ENCODE measurements around the gene APIP.

The APIP gene, protein sequence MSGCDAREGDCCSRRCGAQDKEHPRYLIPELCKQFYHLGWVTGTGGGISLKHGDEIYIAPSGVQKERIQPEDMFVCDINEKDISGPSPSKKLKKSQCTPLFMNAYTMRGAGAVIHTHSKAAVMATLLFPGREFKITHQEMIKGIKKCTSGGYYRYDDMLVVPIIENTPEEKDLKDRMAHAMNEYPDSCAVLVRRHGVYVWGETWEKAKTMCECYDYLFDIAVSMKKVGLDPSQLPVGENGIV

DNA sequence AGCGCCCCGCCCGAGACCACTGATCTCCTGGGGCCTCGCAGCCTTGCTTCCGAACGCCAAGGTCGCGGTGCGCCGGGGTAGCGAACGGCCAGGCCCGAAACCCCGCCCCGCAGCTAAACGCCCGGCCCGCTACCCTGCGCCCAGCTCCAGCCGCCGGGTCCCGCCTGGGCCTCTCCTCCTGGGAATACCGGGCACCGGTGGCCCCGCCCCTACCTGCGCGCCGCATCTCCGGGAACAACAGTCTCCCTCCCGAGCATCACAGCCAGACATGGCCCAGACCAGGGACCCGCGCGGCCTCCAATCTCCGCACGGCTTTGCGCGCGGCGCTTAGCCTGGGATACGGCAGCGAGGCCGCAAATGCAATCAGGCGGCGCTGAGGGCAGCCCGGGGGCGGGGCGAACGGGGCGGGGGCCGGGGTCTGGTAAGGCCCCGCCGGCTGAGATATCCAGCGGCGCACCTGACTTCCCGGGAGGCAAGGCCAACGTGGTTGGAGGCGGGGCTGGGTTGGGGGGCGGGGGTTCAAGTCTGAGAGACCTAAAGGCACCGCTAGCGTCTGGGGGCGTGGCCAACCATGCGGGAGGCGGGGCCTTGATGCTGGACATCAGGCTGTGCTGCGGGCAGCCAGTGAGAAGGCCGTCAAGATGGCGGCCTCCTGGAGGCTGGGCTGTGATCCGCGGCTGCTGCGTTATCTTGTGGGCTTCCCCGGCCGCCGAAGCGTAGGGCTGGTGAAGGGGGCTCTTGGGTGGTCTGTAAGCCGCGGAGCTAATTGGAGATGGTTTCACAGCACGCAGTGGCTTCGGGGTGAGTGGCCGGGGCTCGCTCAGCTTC lies at the start of gene APIP, which contains the start of gene PDHX:
TSS of gene APIP (minus strand) at position 365 of the 828 bp plus-strand sequence. CDS start at position 270, 95 bp downstream.
TSS of gene PDHX (plus strand) at position 604 of the 828 bp plus-strand sequence. CDS start at position 642, 38 bp downstream.
- in situ Hi-C loops (cut with HindIII; ENCODE audit: low sequenced_read_pairs): no loop called here

DNA sequence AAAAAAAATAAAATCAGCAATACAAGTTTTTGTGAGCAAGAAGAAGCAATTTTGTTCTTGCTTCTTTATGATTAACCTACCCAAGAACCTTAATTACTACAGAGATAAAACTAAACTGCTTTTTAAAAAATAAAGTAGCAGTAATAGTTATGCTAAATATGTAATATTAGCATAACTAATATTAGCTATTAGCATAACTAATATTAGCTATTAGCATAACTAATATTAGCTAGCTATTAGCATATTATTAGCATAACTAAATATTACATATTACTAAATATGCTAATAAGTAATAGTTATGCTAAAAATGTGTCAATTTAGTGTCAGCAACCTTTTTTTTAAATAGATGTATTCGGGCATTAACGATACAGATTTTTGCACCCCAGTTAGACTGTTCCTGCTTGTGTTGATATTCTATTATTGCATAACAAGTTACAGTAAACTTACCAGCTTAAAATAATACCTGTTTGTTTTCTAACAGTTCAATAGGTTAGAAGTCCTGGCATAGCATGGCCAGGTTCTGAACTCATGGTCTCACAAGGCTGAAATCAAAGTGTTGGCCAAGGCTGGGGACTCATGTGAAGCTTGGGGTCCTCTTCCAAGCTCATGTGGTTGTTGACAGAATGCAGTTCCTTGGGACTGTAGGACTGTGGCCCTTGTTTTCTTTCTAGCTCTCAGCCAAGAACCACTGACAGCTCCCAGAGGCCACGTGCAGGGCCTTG lies 48.6 kb upstream of the APIP start:
- in situ Hi-C loops (cut with HindIII; ENCODE audit: low sequenced_read_pairs): no loop called here

DNA sequence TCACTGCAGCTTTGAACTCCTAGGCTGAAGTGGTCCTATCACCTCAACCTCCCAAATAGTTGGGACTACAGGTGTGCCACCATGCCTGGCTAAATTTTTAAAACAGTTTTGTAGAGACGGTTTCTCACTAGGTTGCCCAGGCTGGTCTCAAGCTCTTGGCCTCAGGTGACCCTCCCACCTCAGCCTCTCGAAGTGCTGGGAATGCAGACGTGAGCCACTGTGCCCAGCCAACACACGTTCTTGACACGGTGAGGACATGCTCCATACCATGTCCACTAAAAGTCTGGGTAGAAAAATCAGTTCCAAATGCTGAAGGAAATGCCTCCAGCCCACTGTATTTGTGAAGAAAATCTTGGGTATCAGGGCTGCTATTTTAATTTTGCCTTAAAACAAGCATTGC lies 47.2 kb upstream of the APIP start:
- in situ Hi-C loops (cut with HindIII; ENCODE audit: low sequenced_read_pairs): no loop called here

DNA sequence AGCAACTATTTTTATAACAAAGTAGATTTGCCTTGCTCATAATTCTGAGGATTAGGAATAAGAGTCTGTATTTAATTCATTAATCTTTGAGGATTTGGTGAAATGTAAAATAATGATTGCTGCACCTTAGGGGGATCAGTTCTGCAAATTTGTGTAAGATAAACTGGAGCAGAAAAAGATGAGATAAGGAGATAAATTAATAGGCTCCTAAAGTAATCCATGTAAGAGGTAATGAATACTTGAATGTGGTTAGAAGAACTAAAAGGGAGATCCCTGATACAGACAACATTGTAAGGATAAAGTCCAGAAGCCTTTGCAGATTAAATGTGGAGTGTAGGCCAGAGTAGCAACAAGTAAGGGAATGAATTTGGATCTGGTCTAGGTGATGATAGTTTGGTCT lies 45.9 kb upstream of the APIP start:
- in situ Hi-C loops (cut with HindIII; ENCODE audit: low sequenced_read_pairs): no loop called here

DNA sequence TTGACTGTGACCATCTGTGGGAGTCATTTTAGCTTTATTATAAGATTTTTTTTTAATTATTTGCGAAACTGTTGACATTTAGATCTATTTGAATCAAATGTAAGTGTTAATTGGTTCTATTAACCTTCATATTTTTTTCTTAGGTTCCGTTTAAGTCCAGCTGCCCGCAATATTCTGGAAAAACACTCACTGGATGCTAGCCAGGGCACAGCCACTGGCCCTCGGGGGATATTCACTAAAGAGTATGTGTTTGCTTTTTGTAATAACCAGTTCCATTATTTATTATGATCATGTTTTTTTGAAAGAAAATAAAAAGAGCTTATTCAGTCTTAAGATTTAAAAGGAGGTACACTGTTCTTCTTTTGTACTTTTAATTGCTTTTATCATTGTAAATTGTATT lies 44.1 kb upstream of the APIP start:
- in situ Hi-C loops (cut with HindIII; ENCODE audit: low sequenced_read_pairs): no loop called here

DNA sequence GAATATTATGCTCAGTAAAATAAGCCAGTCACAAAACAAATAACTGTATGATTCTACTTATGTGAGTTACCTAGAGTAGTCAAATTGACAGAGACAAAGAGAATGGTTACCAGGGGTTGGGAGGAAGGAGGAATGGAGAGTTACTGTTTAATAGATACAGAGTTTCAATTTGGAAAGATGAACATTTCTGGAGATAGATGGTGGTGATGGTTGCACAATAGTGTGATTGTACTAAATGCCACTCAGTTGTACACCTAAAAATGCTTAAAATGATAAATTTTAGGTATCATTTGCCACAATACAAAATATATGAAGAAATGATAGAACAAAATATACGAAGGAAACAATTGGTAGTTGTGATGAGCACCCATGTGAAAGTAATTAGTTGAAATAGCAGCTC lies 43.6 kb upstream of the APIP start:
- in situ Hi-C loops (cut with HindIII; ENCODE audit: low sequenced_read_pairs): no loop called here

DNA sequence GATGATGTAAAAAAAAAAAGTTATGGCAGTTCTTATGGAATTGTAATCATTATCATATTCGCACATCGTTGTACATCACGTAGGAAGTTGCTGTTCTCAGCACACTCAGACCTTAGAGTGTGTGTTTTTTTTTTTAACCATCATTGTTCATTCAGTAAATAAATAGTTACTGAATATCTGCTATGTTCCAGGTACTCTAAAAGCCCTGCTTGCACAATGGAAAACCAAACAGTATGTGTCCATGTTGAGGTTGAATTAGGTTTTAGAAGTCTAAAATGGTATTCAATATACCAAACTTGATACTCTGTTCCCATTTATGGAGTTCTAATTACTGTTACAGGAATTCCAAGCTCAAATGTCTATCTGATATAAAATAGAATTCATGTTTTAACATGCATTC lies 41.4 kb upstream of the APIP start:
- in situ Hi-C loops (cut with HindIII; ENCODE audit: low sequenced_read_pairs): no loop called here

DNA sequence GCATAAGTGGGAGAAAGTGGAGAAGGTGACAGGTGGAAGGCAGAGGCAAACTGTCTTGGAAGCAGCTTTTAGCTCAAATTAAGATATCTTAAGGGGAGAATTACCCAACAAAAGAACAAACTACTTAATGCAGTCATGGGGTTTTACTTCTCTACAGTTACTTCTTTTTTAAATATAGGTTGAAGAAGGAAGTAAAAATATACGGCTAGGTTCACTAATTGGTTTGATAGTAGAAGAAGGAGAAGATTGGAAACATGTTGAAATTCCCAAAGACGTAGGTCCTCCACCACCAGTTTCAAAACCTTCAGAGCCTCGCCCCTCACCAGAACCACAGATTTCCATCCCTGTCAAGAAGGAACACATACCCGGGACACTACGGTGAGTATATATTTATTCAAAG lies 41.0 kb upstream of the APIP start:
- in situ Hi-C loops (cut with HindIII; ENCODE audit: low sequenced_read_pairs): no loop called here

DNA sequence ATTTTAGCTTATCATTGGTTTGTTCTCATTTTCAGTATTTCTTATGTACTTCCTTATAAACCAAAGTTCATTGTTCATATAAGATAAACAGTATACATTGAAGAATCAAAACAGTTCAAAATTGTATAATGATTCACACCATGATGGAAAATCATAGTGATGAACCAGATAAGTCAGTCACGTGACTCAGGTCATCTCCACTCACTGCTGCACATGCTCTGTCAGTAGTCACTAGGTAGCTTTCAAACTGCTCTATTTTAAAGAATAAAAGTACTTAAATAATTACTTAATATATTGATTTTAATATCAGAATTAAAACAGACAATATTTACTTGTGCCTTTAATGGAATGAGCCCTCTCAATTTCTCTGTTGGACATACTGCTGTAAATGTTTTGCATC lies 37.8 kb upstream of the APIP start:
- in situ Hi-C loops (cut with HindIII; ENCODE audit: low sequenced_read_pairs): no loop called here

DNA sequence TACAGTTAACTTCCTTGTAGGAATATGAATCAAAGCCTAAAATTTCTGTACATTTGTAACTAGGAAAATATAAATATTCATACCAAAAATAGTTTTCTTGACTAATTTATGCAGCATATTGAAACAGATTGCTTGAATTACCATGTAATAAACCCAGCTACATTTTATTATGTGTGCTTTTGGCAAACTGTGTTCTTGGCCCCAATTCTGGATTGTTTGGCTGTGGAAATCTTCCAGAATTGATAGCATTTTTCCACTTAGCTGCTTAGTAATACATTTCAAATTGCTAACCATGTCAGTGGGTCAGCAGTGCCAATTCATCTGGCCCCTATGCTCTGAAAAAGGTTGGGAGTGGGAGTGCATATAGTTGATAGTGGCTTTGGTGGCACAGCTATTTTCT lies 32.5 kb upstream of the APIP start:
- in situ Hi-C loops (cut with HindIII; ENCODE audit: low sequenced_read_pairs): no loop called here

DNA sequence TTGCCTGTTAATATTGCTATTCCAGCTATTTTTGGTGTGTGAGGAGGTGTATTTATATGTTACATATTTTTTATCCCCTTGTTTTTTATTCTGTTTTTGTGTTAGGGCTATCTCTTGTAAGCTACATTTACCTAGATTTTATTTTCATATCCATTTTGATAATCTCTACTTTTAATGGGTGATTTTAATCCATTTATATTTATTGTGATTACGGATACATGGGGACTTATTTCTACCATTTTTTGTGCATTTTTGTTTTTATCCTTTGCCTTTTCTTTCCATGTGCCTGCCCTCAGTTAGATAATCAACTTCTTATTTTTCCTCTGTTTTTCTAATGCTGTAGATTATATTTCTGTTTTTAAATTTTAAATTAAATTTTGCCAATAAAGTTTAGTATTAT lies 28.5 kb upstream of the APIP start:
- in situ Hi-C loops (cut with HindIII; ENCODE audit: low sequenced_read_pairs): no loop called here

DNA sequence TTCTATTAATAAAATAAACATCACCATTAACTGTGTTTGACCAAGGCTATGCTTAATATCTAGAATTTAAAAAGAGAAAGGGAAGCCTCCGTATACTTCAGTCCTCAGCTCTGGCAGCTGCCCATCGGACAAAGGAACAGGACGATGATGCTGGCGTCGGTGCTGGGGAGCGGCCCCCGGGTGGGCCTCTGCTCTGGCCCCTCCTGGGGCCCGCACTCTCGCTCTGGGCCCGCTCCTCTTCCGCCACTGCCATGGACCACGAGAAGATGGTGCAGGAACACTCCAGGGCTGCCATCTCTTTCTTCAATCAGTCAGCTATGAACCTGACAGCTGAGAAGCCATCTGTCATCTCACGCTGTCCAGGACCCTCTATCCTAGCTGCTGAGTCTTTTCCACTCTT lies 25.5 kb upstream of the APIP start:
- in situ Hi-C loops (cut with HindIII; ENCODE audit: low sequenced_read_pairs): no loop called here

DNA sequence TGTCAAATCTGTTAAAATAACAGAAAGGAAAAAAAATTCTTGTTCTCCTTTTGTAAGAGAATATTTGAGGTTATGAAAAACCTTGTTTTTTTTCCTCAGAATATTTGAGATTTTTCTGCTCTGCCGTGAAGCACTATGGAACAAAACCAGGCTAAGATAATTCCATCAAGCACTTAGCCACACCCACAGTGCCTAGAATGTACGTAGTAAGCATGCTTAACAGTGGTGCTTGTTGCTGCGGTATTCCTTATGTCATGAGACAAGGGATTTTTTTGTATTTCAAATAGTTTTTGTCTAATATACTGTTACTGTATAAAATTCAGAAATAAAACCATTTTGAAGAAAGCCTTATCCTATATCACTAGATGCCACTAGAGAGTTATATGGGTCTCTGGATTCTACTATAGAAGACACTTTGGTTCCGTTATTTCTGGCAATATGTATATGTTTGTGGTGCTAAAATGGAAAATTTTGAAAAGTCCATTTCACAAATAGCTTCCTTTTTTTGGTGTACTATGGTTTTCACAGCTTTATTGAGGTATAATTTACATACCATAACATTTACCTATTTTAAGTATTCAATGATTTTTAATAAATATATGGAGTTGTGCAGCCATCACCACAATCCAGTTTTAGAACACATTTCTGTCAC lies 24.0 kb upstream of the APIP start:
- in situ Hi-C loops (cut with HindIII; ENCODE audit: low sequenced_read_pairs): no loop called here

DNA sequence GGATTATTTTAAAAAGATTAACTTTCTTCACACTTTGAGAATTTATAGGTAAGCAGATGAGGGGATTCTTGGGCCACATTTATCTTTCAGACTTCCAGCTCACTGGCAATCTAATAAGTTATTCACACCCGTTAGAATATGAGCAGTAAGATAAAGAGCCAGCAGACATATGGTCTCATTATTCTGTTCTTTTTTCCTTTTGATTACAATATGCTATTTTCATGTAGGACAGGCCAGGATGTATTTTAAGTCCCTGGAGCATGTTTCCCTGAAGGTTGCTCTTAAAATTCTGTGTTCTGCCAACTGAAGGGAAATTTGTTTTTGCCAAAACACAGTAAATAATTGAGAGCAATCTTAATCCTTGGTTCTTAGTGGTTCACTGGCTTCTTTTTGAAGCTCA lies 22.4 kb upstream of the APIP start:
- in situ Hi-C loops (cut with HindIII; ENCODE audit: low sequenced_read_pairs): no loop called here

DNA sequence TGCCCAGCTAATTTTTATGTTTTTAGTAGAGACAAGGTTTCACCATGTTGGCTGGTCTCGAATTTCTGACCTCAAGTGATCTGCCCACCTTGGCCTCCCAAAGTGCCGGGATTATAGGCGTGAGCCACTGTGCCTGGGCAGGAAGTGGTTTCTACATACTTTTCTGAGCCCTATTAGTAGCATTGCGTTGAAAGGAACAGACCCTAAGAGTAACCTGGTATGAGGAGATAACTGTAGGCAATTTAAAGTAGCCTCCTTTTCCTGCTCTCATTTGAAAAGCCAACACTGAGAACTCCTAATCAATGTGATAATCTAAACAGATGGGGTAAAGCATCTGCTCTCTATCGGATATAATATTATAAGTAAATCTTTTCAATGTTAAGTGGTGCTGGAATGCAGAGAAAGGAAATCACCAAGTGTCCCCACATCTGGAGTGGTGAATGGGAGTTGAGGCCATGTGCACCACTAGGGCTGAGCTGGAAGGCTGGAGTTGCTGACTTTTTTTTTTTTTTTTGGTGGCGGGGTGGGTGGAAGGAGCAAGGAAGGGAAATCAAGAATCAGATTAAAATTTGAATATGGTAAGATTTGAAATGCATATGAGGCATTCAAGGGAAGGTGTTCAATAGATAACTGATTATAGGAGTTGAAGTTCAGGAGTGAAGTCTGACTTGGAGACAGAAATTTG lies 20.9 kb upstream of the APIP start:
- in situ Hi-C loops (cut with HindIII; ENCODE audit: low sequenced_read_pairs): no loop called here

DNA sequence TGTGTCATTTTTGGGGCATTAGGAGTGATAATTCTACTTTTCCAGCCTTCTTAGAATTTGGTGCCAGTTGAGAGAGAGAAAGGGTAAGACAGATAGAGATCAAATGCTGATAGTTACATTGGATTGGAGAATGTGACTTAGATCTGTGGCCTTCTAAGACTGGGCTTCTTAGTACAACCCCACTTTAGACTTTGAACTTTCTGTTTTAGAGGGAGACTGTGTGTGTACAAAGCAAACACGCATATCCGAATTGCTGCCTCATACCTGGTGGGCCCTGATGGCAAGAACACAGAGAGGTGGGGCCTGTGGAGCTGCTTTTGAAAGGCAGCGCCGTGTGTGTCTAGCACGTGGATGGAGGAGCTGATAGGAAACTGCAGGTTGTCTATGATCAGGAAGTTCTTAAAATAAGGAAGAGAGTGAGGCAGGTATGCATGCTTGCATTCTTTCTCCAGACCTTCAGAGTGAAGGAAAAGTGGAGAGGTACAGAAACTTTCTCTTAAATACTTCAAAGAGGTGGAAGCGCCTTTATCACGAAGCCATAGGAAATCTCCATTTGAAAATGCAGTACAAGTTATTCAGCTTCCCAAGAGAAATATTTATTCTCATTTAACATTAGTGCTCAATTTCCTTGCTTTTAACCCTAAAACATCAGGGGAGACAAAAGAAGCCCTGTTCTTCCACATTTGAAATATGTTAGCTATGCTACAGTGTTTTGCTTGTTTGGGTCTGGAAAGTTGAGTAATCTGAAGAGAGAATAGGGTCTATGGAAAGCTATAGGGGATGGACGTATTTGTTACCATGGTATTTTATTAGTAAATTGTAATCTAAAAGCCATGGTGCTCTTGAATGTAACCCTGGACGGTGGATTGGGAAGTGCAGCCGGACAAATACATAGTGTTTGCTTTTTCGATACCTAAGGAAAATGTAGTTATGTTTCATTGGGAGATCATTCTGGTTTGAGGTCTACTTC lies 13.9 kb upstream of the APIP start:
- in situ Hi-C loops (cut with HindIII; ENCODE audit: low sequenced_read_pairs): loop anchor here (5.0 to 10.0 kb wide), 5 partner anchors 55 to 457 kb away; no protein-coding TSS in a partner anchor

DNA sequence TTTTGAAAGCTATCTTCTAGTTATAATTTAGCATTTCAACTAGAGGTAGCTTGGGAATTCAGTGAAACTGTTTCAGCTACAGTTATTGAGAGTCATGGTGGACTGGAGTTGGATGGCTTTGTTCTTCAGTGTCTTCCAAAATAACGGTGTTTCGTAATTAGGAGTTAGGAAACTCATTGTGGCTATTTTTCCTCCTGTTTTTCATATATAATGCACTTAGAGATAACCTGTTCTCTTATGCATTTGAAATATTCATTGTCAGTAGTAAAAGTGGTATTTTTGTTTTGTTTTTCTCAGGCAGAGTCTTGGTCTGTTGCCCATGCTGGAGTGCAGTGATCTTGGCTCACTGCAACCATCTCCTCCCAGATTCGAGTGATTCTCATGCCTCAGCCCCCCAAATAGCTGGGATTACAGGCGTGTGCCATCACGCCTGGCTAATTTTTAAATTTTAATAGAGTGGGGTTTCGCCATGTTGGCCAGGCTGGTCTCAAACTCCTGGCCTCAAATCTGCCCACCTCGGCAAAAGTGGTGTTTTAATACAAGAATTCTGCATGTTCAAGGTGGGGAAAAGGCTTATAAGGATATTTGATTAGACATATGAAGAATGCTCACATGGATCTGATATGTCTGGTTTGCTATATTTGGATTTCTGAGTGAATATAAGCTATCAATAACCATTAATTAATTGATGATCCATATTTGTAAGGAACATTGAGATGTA lies 12.9 kb upstream of the APIP start:
- in situ Hi-C loops (cut with HindIII; ENCODE audit: low sequenced_read_pairs): loop anchor here (5.0 to 10.0 kb wide), 5 partner anchors 56 to 458 kb away; no protein-coding TSS in a partner anchor

DNA sequence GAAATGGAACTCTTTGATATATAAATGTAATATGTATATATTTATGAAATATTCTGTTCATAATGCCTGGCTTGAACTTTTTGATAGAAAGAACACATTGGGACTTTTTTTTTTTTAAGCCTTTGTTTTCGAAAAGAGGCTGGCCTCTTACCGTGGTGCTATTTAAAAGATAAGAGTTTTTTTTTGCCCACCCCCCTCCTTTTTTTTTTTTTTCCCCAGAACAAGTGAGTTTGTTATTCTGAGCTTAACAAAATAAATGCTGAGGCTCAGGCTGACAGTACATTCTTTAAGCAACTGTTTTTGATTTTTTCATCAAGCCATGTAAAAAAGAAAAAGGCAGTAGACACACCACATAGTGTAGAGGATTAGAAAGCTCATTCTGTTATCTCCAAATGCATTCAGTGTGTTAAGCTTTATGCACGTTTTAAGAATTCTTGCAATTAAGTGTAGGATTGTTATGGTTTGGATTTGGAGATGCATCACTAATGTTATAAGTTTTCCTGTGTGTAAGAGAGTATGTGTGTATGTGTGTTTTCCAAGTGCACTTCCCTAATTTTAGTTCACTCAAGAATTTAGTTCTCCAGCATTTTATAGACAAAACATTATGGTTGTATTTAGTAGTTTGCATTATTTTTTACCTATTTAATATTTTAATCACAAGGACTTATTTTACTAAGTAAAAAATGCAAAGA lies 12.2 kb upstream of the APIP start:
- in situ Hi-C loops (cut with HindIII; ENCODE audit: low sequenced_read_pairs): loop anchor here (5.0 to 10.0 kb wide), 5 partner anchors 56 to 459 kb away; no protein-coding TSS in a partner anchor

All from endothelial cell of hepatic sinusoid (primary cell).